Adrenal gland (tissue), 12 donors: ENCODE data around the gene MARF1. TPM values are rescaled to one million over a fixed set of nuclear protein-coding genes. Genes with fewer than 3 reads are reported as not detected.

Source experiments
- DNase-seq, 7 donors: peaks; one replicate each; pipeline ENCODE4 v3.0.0-alpha.2; 2019 to 2020
- H3K27ac ChIP-seq, 5 donors: fragments of 200-600 bp; sonication (generic) in 4 of 5; 1 replicate in 3 of 5; 2 replicates in 2 of 5; pipeline versions ENCODE4 v1.5.1 to v1.8.0; 2016 to 2020; ENCODE audit warnings: mild to moderate bottlenecking in 1 of 5
- H3K27me3 ChIP-seq: fragments of 200-600 bp; 2 replicates; pipeline ENCODE4 v1.8.0; 2021
- H3K36me3 ChIP-seq, 2 donors: fragments of 200-600 bp; replicated peaks in 1 of 2; 1 replicate in 1 of 2; 2 replicates in 1 of 2; pipeline versions ENCODE4 v1.5.1 to v1.8.0; 2018 to 2022
- H3K4me1 ChIP-seq, 2 donors: fragments of 200-600 bp; replicated peaks in 1 of 2; 1 replicate in 1 of 2; 2 replicates in 1 of 2; pipeline versions ENCODE4 v1.5.1 to v1.8.0; 2018 to 2021
- H3K4me3 ChIP-seq, 4 donors: fragments of 200-600 bp; sonication (generic) in 3 of 4; one replicate each; pipeline ENCODE4 v1.5.1; 2016 to 2018
- H3K9me3 ChIP-seq, 3 donors: fragments of 200-600 bp; sonication (generic) in 1 of 3; replicated peaks in 1 of 3; 1 replicate in 2 of 3; 2 replicates in 1 of 3; pipeline versions ENCODE4 v1.5.1 to v1.8.0; 2016 to 2021
- POLR2A ChIP-seq, 2 donors: fragments of 450-650 bp; IDR thresholded peaks; one replicate each; pipeline ENCODE4 v1.6.1; 2017; ENCODE audit warnings: antibody characterized with exemption in 2 of 2, mild to moderate bottlenecking in 2 of 2, moderate library complexity in 1 of 2
- WGBS, 4 donors: extraction: QIAGEN DNeasy Blood & Tissue Kit in 2 of 4; methylation state at CpG; one replicate each; pipeline versions ENCODE4 v1.1.5 to v1.1.7; 2013 to 2017; 5-methylcytosine and 5-hydroxymethylcytosine counted together
- intact Hi-C, 2 donors: fragments of 100-400 bp; cut with DNase I; formaldehyde crosslinking; loops; one replicate each; pipeline versions ENCODE4 v1.14.1 to v1.15.0; 2022 to 2023
- polyA plus RNA-seq, 3 donors: library from polyadenylated mRNA; stranded (reverse); fragments of 200-250 nt in 2 of 3; fragments of 350-450 nt in 1 of 3; fragmentation: Illumina TruSeq in 1 of 3; extraction: RNeasy Lipid Tissue Mini Kit (QIAGEN cat#74804) in 1 of 3; gene quantifications; one replicate each; pipeline ENCODE4 v1.2.3, GENCODE V29; 2013 to 2014
- total RNA-seq, 9 donors: library from RNA; depleted of rRNA in 4 of 9; stranded (reverse); fragments of >200 nt in 4 of 9; fragments of 120-200 nt in 1 of 9; fragmentation: NEBNext Ultra II Directional in 1 of 9; extraction: Animal tissue kit (Norgen Biotek cat#: 25700) in 1 of 9; gene quantifications; one replicate each; pipeline versions ENCODE4 v1.1.0 to v1.2.4, GENCODE V29; 2013 to 2023
- TF ChIP-seq, protein P1 (sequence below), 6 experiments: fragments of 450-650 bp in 4 of 6; fragments of 200-600 bp in 2 of 6; sonication (generic) in 1 of 6; IDR thresholded peaks; 1 replicate in 5 of 6; 2 replicates in 1 of 6; pipeline versions ENCODE4 v1.5.1 to v1.8.0; 2016 to 2021; ENCODE audit warnings: antibody characterized with exemption in 6 of 6, mild to moderate bottlenecking in 2 of 6, moderate library complexity in 1 of 6
- donor health status: healthy with polysubstance abuse.
- donor health status: Bipolar disorder and iron deficiency.
- donor health status: DM: yes; HTN: yes; CAD: no.
- donor health status: DM: no; HTN: no; CAD: no.
- donor health status: DM: no; HTN: no; CAD: no.
- donor health status: DM: yes; HTN: yes; CAD: no.

Gene MARF1
- total and polyA plus RNA-seq, 12 donors = 13.2 to 77.9 (median 34.2) TPM

DNA sequence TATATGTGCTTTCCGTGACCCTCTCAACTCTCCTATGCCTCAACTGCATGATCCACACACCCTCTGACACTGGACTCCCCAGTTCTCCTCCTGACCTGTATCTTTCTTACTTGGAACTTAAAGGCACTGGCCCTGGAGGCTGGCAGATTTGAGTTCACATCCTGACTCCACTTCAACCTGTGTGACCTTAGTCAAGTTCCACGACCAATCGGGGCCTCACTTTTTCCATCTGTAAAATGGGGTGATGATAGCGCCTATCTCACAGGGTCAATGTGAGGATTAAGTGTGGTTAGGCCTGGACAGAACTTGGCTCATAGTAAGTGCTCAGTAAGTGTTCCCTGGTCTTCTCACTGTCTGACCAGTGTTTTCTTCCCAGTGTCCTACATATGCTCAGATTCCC is 25.1 kb downstream of the MARF1 start:
- DNase-seq = no peak
- peaks cover 0 to 88% of the 10 kb centered on the region in 2 donors for H3K36me3 ChIP-seq
- WGBS, 4 donors = 92 to 99% (median 96%) methylated on average over 4 of the region's 4 CpGs
- peak overlapping the region in 1 of 5 donors; percentile 17 for H3K27ac ChIP-seq
- H3K27me3 ChIP-seq = no peaks in the 10 kb centered on the region
- TF ChIP-seq POLR2A (IDR thresholded peaks at IDR 0.05) = no peak
- TF ChIP-seq, protein P1, sequence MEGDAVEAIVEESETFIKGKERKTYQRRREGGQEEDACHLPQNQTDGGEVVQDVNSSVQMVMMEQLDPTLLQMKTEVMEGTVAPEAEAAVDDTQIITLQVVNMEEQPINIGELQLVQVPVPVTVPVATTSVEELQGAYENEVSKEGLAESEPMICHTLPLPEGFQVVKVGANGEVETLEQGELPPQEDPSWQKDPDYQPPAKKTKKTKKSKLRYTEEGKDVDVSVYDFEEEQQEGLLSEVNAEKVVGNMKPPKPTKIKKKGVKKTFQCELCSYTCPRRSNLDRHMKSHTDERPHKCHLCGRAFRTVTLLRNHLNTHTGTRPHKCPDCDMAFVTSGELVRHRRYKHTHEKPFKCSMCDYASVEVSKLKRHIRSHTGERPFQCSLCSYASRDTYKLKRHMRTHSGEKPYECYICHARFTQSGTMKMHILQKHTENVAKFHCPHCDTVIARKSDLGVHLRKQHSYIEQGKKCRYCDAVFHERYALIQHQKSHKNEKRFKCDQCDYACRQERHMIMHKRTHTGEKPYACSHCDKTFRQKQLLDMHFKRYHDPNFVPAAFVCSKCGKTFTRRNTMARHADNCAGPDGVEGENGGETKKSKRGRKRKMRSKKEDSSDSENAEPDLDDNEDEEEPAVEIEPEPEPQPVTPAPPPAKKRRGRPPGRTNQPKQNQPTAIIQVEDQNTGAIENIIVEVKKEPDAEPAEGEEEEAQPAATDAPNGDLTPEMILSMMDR (IDR thresholded peaks at IDR 0.05) = no peak
- H3K4me3 ChIP-seq = no peak overlapping the region
- H3K9me3 ChIP-seq = no peaks in the 10 kb centered on the region
- peaks cover 0 to 4% of the 10 kb centered on the region in 2 donors for H3K4me1 ChIP-seq
- intact Hi-C loops = no loop called here

DNA sequence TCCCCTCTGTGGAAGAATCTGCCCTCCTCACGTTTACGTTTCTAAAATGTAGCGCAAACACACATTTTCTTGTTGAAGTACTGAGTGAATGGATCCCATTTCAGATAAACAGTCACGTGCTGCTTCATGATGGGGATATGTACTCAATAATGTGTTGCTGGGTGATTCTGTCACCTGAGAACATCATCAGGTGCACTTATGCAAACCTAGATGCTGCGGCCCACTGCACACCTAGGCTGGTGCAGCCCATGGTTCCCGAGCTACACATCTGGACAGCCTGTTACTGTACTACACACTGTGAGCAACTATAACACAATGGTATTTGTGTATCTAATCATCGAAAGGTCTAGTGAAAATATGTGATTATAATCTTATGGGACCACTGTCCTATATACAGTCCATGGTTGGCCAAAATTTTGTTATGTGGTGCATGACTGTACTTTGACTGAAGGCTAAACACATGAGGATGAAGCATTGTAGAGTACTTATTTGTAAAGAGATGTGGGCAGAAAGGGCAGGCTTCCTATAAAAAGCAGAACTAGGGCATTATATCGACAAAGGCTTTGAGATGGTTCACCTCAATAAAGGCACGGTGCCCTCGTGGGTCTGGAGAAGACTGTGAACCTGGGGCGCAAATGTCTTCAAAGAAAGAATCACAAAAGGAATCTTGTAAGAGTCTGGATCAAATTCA is 26.3 kb downstream of the MARF1 start:
- no peak for DNase-seq
- Histone ChIP-seq H3K27me3 (no peaks in the 10 kb centered on the region), H3K36me3 (peaks cover 0 to 88% of the 10 kb centered on the region in 2 donors), H3K4me1 (peaks cover 0 to 4% of the 10 kb centered on the region in 2 donors), H3K9me3 (no peaks in the 10 kb centered on the region), H3K4me3 (no peak overlapping the region), H3K27ac (no peak overlapping the region)
- TF ChIP-seq, protein P1 (IDR thresholded peaks at IDR 0.05) = no peak
- TF ChIP-seq POLR2A (IDR thresholded peaks at IDR 0.05) = no peak
- intact Hi-C loops = no loop called here
- WGBS, 4 donors = 92 to 95% (median 93%) methylated on average over 10 to 11 of the region's 11 CpGs

DNA sequence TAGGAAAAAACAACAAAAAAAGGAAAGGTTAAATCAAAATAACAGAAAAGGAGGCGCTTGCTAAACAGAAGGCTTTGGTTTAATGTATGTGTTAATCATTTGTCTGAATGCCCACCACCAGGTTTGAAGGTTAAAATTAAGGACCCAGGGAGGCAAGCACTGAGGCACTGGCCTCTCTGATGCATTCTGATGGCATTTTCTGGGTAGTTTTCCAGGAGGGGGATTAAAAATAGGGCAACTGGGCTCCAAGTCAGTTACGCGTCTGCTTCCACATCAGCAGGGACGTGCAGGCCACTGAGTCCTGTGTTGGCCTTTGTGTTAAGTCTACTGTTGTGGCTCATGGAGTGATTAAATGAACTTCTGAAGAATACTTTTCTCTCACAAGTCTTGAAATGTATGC is 26.9 kb downstream of the MARF1 start:
- Histone ChIP-seq H3K27ac (no peak overlapping the region), H3K4me1 (peaks cover 0 to 4% of the 10 kb centered on the region in 2 donors), H3K4me3 (no peak overlapping the region), H3K36me3 (peaks cover 0 to 88% of the 10 kb centered on the region in 2 donors), H3K9me3 (no peaks in the 10 kb centered on the region), H3K27me3 (no peaks in the 10 kb centered on the region)
- no peak for TF ChIP-seq POLR2A (IDR thresholded peaks at IDR 0.05)
- TF ChIP-seq, protein P1 (IDR thresholded peaks at IDR 0.05) = no peak
- DNase-seq = no peak
- intact Hi-C loops = no loop called here
- WGBS, 4 donors = 93 to 99% (median 95%) methylated on average over 4 of the region's 4 CpGs

DNA sequence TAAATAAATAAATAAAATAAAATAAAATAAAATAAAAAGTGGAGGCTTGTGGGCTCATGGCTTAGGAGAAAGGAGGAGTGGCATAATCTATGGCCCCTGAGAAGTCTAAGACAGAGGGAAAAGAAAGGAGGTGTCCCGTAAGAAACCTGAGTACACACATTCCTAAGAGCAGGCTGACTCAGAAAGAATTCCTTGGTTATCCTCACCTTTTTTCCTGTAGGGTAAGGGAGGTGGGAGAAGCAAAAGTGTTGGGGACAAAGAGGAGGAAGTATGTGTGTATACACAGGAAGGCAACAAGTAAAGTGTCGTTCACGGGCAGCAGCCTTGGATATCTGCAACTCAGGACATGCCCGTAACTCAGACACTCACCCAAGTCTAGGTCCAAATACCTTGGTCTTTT is 29.3 kb downstream of the MARF1 start:
- 91 to 94% (median 93%) methylated on average over 4 of the region's 4 CpGs for WGBS, 4 donors
- TF ChIP-seq, protein P1 (IDR thresholded peaks at IDR 0.05) = no peak
- TF ChIP-seq POLR2A (IDR thresholded peaks at IDR 0.05) = no peak
- H3K36me3 ChIP-seq = peaks cover 0 to 80% of the 10 kb centered on the region in 2 donors

More for the DNA sequence above, 29.3 kb downstream of the MARF1 start:
- Histone ChIP-seq H3K9me3 (no peaks in the 10 kb centered on the region), H3K4me1 (peaks cover 0 to 3% of the 10 kb centered on the region in 2 donors), H3K4me3 (no peak overlapping the region), H3K27me3 (no peaks in the 10 kb centered on the region), H3K27ac (no peak overlapping the region)
- intact Hi-C loops = no loop called here
- no peak for DNase-seq
